ENCODE results near the gene ANKRD2.
"Not testable (repeated sequence)": the region's sequence is repeated elsewhere in the genome, so short reads cannot be mapped to it uniquely, and the experiment has no call there.

The ANKRD2 gene

GRCh38 chr10:97546456-97547270, 25.9 kb upstream of the ANKRD2 start:
- DNase-seq (ENCODE audit: low read depth in 1 of 2, low spot score in 1 of 2): no peak

DNA sequence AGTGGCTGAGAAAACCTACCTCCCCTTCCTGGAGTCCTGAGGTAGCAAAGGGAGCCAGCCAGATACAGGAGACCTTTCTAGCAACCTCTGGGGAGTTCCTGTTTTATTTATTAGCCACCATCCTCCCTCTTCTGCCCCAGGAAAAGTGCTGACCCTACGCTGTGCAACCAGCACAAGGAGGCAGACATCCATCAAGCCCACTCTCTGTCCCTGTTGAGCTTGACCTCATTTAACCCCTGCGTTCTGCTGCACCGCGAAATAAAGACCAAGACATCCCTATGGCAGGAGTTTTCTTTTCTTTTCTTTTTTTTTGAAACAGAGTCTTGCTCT, 25.3 kb upstream of the ANKRD2 start:
- DNase-seq (ENCODE audit: low read depth in 1 of 2, low spot score in 1 of 2): no peak

DNA sequence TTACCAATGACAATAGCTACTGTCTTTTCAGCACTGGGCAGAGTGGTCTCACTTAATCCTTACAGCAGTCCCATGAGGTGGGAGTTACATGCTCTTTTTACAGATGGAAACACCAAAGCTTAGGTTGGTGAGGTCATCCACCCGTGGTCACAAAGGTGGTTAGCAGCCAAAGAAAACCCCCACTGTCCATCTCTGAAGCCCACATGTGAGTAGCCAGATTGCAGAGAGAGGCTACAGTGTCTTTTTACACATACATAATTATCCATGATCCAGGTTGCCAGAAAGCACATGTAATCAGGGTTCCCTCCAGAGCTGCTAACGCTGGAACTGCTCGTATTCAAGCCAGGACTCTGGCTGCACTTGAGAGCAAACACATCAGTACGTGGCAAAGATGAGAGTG, 24.6 kb upstream of the ANKRD2 start:
- DNase-seq (ENCODE audit: low read depth in 1 of 2, low spot score in 1 of 2): no peak

- DNase-seq (ENCODE audit: low read depth in 1 of 2, low spot score in 1 of 2): no peak
Observed at GRCh38 chr10:97548828-97549455, 23.6 kb upstream of the ANKRD2 start.

DNA sequence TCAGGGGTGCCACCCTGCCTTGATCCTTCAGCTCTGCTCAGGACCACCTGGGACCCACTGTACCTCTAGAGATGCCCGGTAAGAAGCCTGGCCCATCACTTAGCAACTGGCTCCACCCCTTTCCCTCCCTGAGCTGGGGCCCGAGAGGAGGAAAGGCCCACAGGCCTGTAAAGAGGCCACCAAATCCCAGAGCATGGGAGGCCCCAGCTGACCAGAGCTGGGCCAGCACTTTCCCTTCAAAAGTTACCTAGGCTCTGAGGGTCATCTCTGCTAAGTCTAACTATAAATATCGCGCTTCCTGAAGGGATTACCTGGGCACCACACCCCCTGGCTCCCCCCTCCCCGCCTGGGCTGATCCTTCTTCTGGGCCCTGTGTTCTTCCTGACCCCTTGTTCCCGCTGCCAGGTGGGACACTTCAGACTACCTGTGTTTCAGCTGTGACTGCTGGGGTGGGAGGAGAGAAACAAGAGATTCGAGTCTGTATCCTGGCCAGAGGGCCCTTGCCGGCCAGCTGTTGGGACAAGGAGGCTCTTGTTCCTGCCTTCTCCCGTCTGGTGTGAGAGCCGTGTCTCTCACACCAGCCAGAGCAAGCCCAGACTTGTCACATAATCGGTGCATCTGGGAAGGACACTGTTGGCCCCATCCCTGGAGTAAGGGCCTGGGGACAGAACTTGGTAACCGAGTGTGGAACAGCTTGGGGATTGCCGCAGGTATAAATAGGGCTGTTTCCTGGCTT, 22.8 kb upstream of the ANKRD2 start:
- DNase-seq (ENCODE audit: low read depth in 1 of 2, low spot score in 1 of 2): no peak

DNA sequence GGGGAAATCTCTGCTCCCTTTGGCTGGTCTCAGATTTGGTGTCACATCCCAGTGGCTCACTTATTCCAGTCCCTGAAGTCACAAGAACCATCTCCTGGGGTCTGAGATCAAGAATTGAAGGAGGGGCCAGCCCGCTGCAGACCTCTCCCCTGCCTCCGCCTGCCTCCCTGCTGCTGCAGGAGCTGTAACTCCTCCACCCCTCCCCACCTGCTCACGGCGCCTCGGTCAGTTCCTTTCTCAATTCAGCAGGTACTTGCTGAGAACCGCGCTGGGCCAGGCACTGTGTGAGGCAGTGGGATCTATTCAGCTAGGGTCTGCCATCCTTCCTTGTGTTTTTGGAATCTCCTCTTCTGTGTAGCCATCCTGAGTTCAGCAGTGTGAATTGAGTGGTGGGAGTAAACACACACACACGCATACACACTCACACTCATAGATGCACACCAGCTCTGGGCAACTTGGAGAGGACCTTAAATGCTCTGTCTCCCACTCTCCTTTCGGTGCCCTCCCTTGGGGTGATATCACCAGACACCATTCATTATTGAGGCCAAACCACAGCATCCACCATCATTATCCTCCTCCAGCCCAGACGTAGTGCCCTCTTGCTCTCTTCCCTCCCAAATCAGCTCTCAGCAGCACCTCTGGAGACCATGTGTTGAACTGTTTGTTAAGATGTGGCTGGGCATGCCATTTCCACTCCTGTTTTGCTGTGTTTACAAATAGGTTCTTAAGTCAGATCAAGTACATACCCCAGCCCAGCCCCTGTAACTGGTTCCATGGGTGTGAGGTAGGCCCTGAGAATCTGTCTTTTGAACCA, 22.0 kb upstream of the ANKRD2 start:
- DNase-seq (ENCODE audit: low read depth in 1 of 2, low spot score in 1 of 2): no peak

DNA sequence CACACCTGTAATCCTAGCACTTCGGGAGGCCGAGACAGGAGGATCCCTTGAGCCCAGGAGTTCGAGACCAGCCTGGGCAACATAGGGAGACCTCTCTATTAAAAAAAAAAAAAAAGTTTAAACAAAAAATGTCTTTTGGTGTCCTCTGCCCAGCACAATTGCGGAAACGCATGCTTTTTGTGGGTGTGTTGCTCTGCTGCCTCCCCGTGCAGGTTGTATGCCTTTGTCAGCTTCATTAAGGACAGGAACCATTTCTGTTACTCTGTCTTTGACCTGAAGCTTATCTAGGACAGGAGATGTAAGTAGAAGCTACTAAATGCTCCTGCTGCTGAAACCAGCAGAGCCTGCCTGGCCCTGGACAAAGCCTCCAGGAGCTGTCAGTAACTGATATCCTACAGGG, 21.3 kb upstream of the ANKRD2 start:
- DNase-seq (ENCODE audit: low read depth in 1 of 2, low spot score in 1 of 2): no peak

DNA sequence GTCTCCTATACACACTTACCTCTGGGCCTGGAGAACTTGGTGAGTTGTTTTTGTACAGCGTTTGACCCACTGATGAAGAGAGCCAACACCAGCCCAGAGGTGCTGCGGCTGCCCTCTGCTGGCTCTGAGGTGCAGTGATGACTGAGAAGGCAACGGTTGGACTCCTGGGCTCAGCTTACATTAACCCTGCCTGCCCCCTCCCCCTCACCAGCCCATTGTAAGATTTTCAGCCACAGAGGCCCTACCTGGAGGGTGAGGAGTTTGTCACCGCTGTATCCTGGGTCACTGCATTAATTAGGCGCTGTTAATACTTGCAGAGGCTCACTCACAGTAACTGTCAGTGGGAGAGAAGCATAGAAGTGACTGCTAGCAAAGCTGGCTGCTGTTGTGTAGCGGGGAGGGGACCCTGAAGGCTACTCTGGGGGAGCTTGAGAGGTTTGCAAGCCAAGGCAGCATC, 19.0 kb upstream of the ANKRD2 start:
- peak; percentile 33 to 48 for DNase-seq (ENCODE audit: low read depth in 1 of 2, low spot score in 1 of 2)

- DNase-seq (ENCODE audit: low read depth in 1 of 2, low spot score in 1 of 2): not testable (repeated sequence)
Observed at GRCh38 chr10:97554336-97554735, 18.2 kb upstream of the ANKRD2 start.

- DNase-seq (ENCODE audit: low read depth in 1 of 2, low spot score in 1 of 2): not testable (repeated sequence)
Observed at GRCh38 chr10:97555541-97555940, 17.0 kb upstream of the ANKRD2 start.

DNA sequence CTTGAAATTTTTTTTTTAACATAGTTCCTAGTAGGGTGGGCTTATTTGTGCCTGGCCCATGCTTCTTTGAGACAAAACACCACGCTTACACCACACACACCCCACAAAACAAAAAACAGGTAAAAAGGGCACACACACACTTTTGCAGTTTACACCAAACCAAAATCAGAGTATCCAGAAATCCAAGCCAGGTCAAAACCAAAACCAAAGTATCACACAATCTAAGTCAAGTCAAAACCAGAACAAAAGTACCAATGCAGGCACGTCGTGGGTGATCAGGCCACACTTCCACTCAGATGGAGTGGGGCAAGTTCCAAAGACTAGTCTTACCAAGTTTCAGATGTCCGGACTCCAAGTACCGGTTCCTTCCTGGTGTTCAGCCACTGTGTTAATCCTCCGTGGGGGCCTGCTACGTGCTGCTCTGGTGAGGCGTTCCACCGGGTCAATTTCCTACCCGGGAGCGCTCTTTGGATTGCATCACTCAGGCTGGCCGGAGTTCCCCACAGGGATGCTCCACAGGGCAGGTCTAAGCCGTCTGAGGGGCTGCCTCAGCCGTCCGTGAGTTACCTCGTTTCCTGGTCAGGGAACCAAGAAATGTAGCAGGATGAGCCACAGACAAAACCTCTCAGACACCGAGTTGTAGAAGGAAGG, 11.7 kb upstream of the ANKRD2 start:
- DNase-seq (ENCODE audit: low read depth in 1 of 2, low spot score in 1 of 2): not testable (repeated sequence)

GRCh38 chr10:97561386-97562077, 11.0 kb upstream of the ANKRD2 start:
- not testable (repeated sequence) for DNase-seq (ENCODE audit: low read depth in 1 of 2, low spot score in 1 of 2)

DNA sequence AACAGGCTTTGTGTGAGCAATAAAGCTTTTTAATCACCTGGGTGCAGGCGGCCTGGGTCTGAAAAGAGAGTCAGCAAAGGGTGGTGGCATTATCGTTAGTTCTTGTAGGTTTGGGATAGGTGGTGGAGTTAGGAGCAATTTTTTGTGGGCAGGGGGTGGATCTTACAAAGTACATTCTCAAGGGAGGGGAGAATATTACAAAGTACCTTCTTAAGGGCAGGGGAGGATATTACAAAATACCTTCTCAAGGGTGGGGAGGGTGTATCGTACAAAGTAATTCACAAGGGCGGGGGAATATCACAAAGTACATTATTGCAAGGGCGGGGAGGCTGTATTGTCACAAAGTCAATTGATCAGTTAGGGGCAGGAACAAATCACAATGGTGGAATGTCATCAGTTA, 10.2 kb upstream of the ANKRD2 start:
- DNase-seq (ENCODE audit: low read depth in 1 of 2, low spot score in 1 of 2): not testable (repeated sequence)

- no peak for DNase-seq (ENCODE audit: low read depth in 1 of 2, low spot score in 1 of 2)
Observed at GRCh38 chr10:97563337-97563736, 9.2 kb upstream of the ANKRD2 start.

- no peak for DNase-seq (ENCODE audit: low read depth in 1 of 2, low spot score in 1 of 2)
Observed at GRCh38 chr10:97564776-97565175, 7.8 kb upstream of the ANKRD2 start.

- DNase-seq (ENCODE audit: low read depth in 1 of 2, low spot score in 1 of 2): no peak
Observed at GRCh38 chr10:97566336-97566996, 6.1 kb upstream of the ANKRD2 start.

GRCh38 chr10:97567891-97568290, 4.7 kb upstream of the ANKRD2 start:
- no peak for DNase-seq (ENCODE audit: low read depth in 1 of 2, low spot score in 1 of 2)

DNA sequence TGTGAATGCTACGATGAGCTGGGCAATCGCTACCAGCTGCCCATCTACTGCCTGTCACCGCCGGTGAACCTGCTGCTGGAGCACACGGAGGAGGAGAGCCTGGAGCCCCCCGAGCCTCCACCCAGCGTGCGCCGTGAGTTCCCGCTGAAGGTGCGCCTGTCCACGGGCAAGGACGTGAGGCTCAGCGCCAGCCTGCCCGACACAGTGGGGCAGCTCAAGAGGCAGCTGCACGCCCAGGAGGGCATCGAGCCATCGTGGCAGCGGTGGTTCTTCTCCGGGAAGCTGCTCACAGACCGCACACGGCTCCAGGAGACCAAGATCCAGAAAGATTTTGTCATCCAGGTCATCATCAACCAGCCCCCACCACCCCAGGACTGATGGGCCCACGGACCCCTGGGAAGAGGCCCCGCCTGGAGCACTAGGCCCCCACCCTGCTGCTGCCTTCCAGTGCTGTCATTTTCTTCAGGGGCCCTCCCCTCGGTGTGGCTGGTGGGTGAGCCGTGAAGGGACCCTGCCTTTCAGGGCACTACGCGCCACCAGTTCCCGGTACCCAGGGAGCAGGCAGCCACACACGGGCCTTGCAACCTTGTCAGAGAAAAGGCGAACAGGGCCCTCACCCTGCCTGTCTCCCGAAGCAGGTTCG, 2.3 kb upstream of the ANKRD2 start:
- DNase-seq (ENCODE audit: low read depth in 1 of 2, low spot score in 1 of 2): no peak
